AG09309 (cell line): ENCODE measurements around the gene UBE2H.

Source experiments
- DNase-seq: peaks from one replicate; pipeline ENCODE4 v3.0.0-alpha.2; 2010; ENCODE audit warnings: low read depth
- H3K4me3 ChIP-seq: 2 replicates; pipeline ENCODE4 v1.5.1; 2011; ENCODE audit warnings: mild to moderate bottlenecking, low read depth, low read length, moderate library complexity; ENCODE audit not compliant: control insufficient read depth
- TF ChIP-seq, protein P1 (sequence below): IDR thresholded peaks from 2 replicates; pipeline ENCODE4 v1.5.1; 2011; ENCODE audit warnings: mild to moderate bottlenecking, low read depth, low read length, inconsistent platforms; ENCODE audit not compliant: insufficient read depth, control insufficient read depth; ENCODE audit errors: missing control alignments

The UBE2H gene

GRCh38 chr7:129804890-129805719 is 147.7 kb downstream of the UBE2H start:
- TF ChIP-seq, protein P1, sequence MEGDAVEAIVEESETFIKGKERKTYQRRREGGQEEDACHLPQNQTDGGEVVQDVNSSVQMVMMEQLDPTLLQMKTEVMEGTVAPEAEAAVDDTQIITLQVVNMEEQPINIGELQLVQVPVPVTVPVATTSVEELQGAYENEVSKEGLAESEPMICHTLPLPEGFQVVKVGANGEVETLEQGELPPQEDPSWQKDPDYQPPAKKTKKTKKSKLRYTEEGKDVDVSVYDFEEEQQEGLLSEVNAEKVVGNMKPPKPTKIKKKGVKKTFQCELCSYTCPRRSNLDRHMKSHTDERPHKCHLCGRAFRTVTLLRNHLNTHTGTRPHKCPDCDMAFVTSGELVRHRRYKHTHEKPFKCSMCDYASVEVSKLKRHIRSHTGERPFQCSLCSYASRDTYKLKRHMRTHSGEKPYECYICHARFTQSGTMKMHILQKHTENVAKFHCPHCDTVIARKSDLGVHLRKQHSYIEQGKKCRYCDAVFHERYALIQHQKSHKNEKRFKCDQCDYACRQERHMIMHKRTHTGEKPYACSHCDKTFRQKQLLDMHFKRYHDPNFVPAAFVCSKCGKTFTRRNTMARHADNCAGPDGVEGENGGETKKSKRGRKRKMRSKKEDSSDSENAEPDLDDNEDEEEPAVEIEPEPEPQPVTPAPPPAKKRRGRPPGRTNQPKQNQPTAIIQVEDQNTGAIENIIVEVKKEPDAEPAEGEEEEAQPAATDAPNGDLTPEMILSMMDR, result no peak
- no peak overlapping the region for H3K4me3 ChIP-seq
- DNase-seq, result no peak

- no peak overlapping the region for H3K4me3 ChIP-seq
- TF ChIP-seq, protein P1, result no peak
- no peak for DNase-seq
Observed at GRCh38 chr7:129804111-129804889, 148.5 kb downstream of the UBE2H start.

DNA sequence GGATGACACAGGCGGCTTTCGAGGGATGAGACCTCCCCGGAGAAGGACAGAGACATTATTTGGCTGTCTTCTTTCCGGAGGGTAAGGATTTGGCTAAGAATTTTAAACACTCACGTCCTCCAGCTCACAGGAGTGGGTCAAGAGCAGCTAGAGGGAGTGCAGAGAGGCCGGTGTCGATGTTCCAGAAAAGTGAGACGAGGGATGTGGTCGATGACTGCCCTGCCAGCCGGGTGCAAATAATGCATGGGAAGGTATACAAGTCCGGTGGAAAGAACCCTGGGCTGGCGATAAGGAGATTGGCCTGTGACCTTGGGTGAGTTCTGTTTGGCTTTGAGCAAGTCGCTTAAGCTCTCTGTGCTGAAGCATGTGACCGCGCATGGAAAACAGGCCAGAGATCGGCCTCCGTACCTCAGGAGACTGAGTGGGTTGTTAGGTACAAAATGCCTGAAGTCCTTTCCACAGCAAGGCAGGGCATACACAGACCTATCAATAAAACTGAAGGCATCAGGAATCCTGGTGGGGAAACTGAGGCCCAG is 149.1 kb downstream of the UBE2H start:
- TF ChIP-seq, protein P1, result no peak
- no peak for DNase-seq
- H3K4me3 ChIP-seq, result no peak overlapping the region

DNA sequence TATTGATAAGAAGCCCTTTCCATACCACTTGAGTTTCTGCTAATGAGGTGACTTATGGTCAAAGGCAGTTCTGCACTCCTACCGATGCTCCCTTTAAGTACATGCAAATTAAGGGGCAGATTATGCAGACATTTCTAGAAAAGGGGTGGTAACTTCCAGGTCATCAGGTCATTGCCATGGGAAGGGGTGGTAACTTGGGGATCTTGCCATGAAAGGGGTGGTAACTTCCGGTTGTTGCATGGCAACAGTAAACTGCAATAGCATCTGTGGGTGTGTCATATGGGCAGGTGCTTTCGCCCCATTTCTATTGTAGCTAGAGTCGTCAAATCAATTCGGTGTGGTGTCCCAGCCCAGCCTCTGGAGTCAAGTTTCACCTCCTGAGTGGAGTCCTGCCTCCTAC is 150.9 kb downstream of the UBE2H start:
- no peak for DNase-seq
- TF ChIP-seq, protein P1, result no peak
- no peak overlapping the region for H3K4me3 ChIP-seq

GRCh38 chr7:129800901-129801300 is 151.9 kb downstream of the UBE2H start:
- TF ChIP-seq, protein P1, result no peak
- no peak for DNase-seq
- no peak overlapping the region for H3K4me3 ChIP-seq

GRCh38 chr7:129799350-129799955 is 153.3 kb downstream of the UBE2H start:
- H3K4me3 ChIP-seq, result no peak overlapping the region
- DNase-seq, result no peak
- TF ChIP-seq, protein P1, result no peak
